ENCODE data around the gene GJB4. TPM values are rescaled to one million over a fixed set of nuclear protein-coding genes. Genes with fewer than 3 reads are reported as not detected.

Gene GJB4
- total and polyA plus RNA-seq, 7 donors, result not detected

DNA sequence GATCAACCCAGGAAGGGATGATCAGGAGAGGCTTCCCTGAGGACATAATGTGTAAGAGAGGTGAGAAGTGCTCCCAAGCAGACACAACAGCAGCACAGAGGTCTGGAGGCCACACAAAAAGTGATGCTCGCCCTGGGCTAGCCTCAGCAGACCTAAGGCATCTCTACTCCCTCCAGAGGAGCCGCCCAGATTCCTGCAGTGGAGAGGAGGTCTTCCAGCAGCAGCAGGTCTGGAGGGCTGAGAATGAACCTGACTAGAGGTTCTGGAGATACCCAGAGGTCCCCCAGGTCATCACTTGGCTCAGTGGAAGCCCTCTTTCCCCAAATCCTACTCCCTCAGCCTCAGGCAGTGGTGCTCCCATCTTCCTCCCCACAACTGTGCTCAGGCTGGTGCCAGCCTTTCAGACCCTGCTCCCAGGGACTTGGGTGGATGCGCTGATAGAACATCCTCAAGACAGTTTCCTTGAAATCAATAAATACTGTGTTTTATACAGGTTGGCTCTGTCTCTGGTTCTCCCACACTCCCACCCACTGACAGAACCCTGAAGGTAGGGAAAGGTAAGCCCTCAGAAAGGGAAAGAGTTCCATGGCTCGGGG, 26.4 kb downstream of the GJB4 start:
- no peak for ATAC-seq
- H3K27ac ChIP-seq, result no peak overlapping the region
- no peak for DNase-seq
- H3K9me3 ChIP-seq, result no peaks in the 10 kb centered on the region
- WGBS, 3 donors, result 61 to 68% (median 63%) methylated on average over 4 of the region's 4 CpGs
- no peaks in the 10 kb centered on the region for H3K36me3 ChIP-seq (ENCODE audit: insufficient read depth in 1 of 2, low read depth in 1 of 2)
- no peak overlapping the region for H3K4me3 ChIP-seq
- peaks cover 0 to 25% (median 15%) of the 10 kb centered on the region in 3 donors for H3K27me3 ChIP-seq (ENCODE audit: insufficient read depth in 3 of 3, low read length in 2 of 3)
- TF ChIP-seq, protein P1, sequence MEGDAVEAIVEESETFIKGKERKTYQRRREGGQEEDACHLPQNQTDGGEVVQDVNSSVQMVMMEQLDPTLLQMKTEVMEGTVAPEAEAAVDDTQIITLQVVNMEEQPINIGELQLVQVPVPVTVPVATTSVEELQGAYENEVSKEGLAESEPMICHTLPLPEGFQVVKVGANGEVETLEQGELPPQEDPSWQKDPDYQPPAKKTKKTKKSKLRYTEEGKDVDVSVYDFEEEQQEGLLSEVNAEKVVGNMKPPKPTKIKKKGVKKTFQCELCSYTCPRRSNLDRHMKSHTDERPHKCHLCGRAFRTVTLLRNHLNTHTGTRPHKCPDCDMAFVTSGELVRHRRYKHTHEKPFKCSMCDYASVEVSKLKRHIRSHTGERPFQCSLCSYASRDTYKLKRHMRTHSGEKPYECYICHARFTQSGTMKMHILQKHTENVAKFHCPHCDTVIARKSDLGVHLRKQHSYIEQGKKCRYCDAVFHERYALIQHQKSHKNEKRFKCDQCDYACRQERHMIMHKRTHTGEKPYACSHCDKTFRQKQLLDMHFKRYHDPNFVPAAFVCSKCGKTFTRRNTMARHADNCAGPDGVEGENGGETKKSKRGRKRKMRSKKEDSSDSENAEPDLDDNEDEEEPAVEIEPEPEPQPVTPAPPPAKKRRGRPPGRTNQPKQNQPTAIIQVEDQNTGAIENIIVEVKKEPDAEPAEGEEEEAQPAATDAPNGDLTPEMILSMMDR (IDR thresholded peaks at IDR 0.05), result no peak
- H3K4me1 ChIP-seq, result peaks cover 7% of the 10 kb centered on the region
- intact Hi-C loops (cut with DNase I), result loop anchor here (1.0 to 5.0 kb wide), 4 partner anchors 66 to 81 kb away; no protein-coding TSS in a partner anchor

- Histone ChIP-seq H3K27ac (no peak overlapping the region), H3K4me1 (peaks cover 7% of the 10 kb centered on the region), H3K36me3 (ENCODE audit: insufficient read depth in 1 of 2, low read depth in 1 of 2) (no peaks in the 10 kb centered on the region), H3K27me3 (ENCODE audit: insufficient read depth in 3 of 3, low read length in 2 of 3) (peaks cover 0 to 17% (median 9%) of the 10 kb centered on the region in 3 donors), H3K9me3 (no peaks in the 10 kb centered on the region), H3K4me3 (no peak overlapping the region)
- intact Hi-C loops (cut with DNase I), result loop anchor here (1.0 to 5.0 kb wide), 4 partner anchors 66 to 81 kb away; no protein-coding TSS in a partner anchor
- TF ChIP-seq, protein P1 (IDR thresholded peaks at IDR 0.05), result peak; percentile 83
- ATAC-seq, result peak; percentile 74 to 89 (median 78)
- WGBS, 3 donors, result 44 to 50% (median 45%) methylated on average over 14 of the region's 14 CpGs
- peak; percentile 44 to 67 for DNase-seq
These were observed 27.2 kb downstream of the GJB4 start for GRCh38 chr1:34786521-34787325.

DNA sequence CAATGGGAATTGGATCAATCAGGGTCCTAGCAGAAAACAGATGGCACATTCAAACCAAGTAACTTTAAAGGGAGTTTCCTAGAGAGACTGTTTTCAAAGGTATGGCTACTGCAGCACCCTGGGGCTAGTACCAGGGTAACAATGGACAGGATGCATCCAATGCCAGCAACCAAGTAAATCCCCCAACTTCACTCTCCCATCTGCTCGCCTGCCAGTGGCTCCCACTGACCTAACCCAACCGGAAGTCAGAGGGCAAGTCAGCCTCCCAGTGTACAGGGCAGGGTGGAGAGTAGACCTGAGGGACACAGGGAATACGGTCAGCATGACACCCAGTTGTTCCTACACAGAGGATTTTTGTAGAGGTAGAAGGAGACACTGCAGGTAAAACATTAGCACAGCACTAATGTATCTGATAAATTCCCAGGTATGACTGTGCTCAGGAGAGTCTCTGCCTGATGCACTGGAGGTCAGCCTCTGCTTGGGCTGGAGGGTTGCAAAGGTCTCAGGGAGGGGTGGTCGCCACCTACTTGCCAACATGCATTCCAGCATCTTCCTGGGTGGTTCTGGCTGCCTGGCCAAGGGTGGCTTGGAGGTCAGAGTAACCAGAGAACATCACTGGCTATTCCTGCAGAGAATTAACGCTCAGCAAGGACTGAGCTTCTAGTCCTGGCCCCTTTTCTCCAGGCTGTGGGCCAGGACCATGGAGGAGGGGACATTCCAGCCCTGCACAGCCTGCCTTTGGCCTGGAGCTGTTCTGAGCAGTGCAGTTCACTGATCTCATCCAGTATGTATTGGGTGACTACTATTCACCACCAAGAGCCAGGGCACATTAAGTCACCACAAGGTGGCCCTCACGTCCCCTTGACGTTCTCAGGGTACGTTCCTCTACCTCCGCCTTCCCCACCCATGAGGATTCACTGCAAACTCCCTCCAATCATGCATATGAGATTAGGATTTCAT, 28.2 kb downstream of the GJB4 start:
- ATAC-seq (peak in 2 of 4 donors; percentile 12 to 51), DNase-seq (no peak)
- Histone ChIP-seq H3K36me3 (ENCODE audit: insufficient read depth in 1 of 2, low read depth in 1 of 2) (no peaks in the 10 kb centered on the region), H3K27ac (no peak overlapping the region), H3K4me1 (peaks cover 7% of the 10 kb centered on the region), H3K27me3 (ENCODE audit: insufficient read depth in 3 of 3, low read length in 2 of 3) (peaks cover 0 to 7% (median 2%) of the 10 kb centered on the region in 3 donors), H3K4me3 (no peak overlapping the region), H3K9me3 (no peaks in the 10 kb centered on the region)
- intact Hi-C loops (cut with DNase I), result loop anchor here (2.0 to 5.0 kb wide), 3 partner anchors 65 to 80 kb away; no protein-coding TSS in a partner anchor
- 34 to 41% (median 38%) methylated on average over 8 to 9 of the region's 9 CpGs for WGBS, 3 donors
- TF ChIP-seq, protein P1 (IDR thresholded peaks at IDR 0.05), result no peak

DNA sequence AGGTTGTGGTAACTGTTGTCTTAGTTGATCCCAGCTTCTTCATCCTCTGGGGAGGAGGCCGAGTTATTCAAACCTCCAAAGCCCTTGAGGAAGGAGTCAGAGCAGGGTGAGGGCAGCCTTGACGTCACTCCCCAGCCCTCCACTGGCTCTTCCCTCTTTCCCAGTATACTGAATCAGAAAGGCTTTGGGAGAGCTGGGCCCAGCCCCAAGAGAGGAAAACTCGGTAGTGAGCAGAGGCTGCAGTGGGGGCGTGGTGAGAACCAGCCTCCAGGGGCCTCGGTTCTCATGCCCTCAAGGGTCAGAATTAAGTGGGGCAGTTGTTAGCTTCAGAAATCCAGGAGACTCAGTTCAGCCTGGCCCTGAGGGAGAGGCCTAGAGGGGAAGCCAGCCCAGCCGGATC, 31.4 kb downstream of the GJB4 start:
- DNase-seq, result no peak
- intact Hi-C loops (cut with DNase I), result no loop called here
- peak overlapping the region; percentile 23 for H3K27ac ChIP-seq
- no peaks in the 10 kb centered on the region for H3K9me3 ChIP-seq
- peaks cover 7% of the 10 kb centered on the region for H3K4me1 ChIP-seq
- H3K36me3 ChIP-seq (ENCODE audit: insufficient read depth in 1 of 2, low read depth in 1 of 2), result peaks cover 0 to 19% of the 10 kb centered on the region in 2 donors
- H3K27me3 ChIP-seq (ENCODE audit: insufficient read depth in 3 of 3, low read length in 2 of 3), result peaks cover 0 to 4% (median 0%) of the 10 kb centered on the region in 3 donors
- no peak overlapping the region for H3K4me3 ChIP-seq
- peak in 1 of 4 donors; percentile 12 for ATAC-seq
- TF ChIP-seq, protein P1 (IDR thresholded peaks at IDR 0.05), result no peak
- WGBS, 3 donors, result 62 to 64% (median 62%) methylated on average over 6 of the region's 6 CpGs
